HepG2 (cell line): ENCODE measurements around the gene ZDHHC18. TPM values are rescaled to one million over a fixed set of nuclear protein-coding genes. Genes with fewer than 3 reads are reported as not detected.

Source experiments
- ATF6 ChIP-seq: sonication (generic); formaldehyde crosslinking; conservative IDR thresholded peaks from 2 replicates; pipeline ENCODE4 v1.4.0; 2020; ENCODE audit warnings: missing genetic modification reagents
- FOXA1 ChIP-seq, 2 experiments: fragments of 450-650 bp in 1 of 2; sonication (generic) in 1 of 2; formaldehyde crosslinking in 1 of 2; IDR thresholded peaks; 2 replicates each; pipeline versions ENCODE4 v1.4.0 to v1.6.1; 2016 to 2020; ENCODE audit warnings: missing genetic modification reagents in 1 of 2
- HCFC1 ChIP-seq: fragments of 150-350 bp; IDR thresholded peaks from 2 replicates; pipeline ENCODE4 v1.6.1; 2014; ENCODE audit warnings: low read depth, low read length
- HMG20A ChIP-seq: IDR thresholded peaks from 2 replicates; pipeline ENCODE4 v1.6.1; 2016; ENCODE audit warnings: borderline replicate concordance
- PAXIP1 ChIP-seq: sonication (generic); formaldehyde crosslinking; conservative IDR thresholded peaks from 2 replicates; pipeline ENCODE4 v1.4.0; 2020; ENCODE audit warnings: mild to moderate bottlenecking, missing genetic modification reagents, moderate library complexity
- PRMT3 ChIP-seq: sonication (generic); formaldehyde crosslinking; IDR thresholded peaks from 2 replicates; pipeline ENCODE4 v1.8.1; 2022; ENCODE audit warnings: low read depth, mild to moderate bottlenecking, moderate library complexity, missing genetic modification reagents, borderline replicate concordance
- RFX3 ChIP-seq: IDR thresholded peaks from 2 replicates; pipeline ENCODE4 v1.6.1; 2016; ENCODE audit warnings: missing biosample characterization, missing genetic modification reagents
- SNAPC5 ChIP-seq: sonication (generic); formaldehyde crosslinking; IDR thresholded peaks from 2 replicates; pipeline ENCODE4 v1.8.1; 2023; ENCODE audit warnings: mild to moderate bottlenecking, missing genetic modification reagents, borderline replicate concordance
- SP1 ChIP-seq, 2 experiments: fragments of 450-650 bp in 1 of 2; sonication (generic) in 1 of 2; formaldehyde crosslinking in 1 of 2; IDR thresholded peaks; 2 replicates each; pipeline versions ENCODE4 v1.4.0 to v1.6.1; 2016 to 2020; ENCODE audit warnings: missing genetic modification reagents in 1 of 2
- TBX2 ChIP-seq: sonication (generic); formaldehyde crosslinking; IDR thresholded peaks from 2 replicates; pipeline ENCODE4 v1.5.0; 2020; ENCODE audit warnings: missing genetic modification reagents, mild to moderate bottlenecking, borderline replicate concordance
- TFE3 ChIP-seq: IDR thresholded peaks from 2 replicates; pipeline ENCODE4 v1.6.1; 2016
- YEATS2 ChIP-seq: sonication (generic); formaldehyde crosslinking; IDR thresholded peaks from 2 replicates; pipeline ENCODE4 v1.4.0; 2020; ENCODE audit warnings: missing genetic modification reagents, borderline replicate concordance
- YEATS4 ChIP-seq: sonication (generic); formaldehyde crosslinking; IDR thresholded peaks from 2 replicates; pipeline ENCODE4 v1.4.0; 2020; ENCODE audit warnings: missing genetic modification reagents, borderline replicate concordance
- ZKSCAN1 ChIP-seq: fragments of 150-350 bp; IDR thresholded peaks from 2 replicates; pipeline ENCODE4 v1.6.1; 2014; ENCODE audit warnings: low read length
- ZMAT3 ChIP-seq: sonication (generic); formaldehyde crosslinking; conservative IDR thresholded peaks from 2 replicates; pipeline ENCODE4 v1.7.0; 2021; ENCODE audit warnings: missing genetic modification reagents
- ZMAT5 ChIP-seq: sonication (generic); formaldehyde crosslinking; IDR thresholded peaks from 2 replicates; pipeline ENCODE4 v1.5.0; 2020; ENCODE audit warnings: mild to moderate bottlenecking, low read depth, missing genetic modification reagents, borderline replicate concordance
- ZNF180 ChIP-seq: sonication (generic); formaldehyde crosslinking; IDR thresholded peaks from 2 replicates; pipeline ENCODE4 v1.4.0; 2020; ENCODE audit warnings: low read depth, missing genetic modification reagents, borderline replicate concordance
- ZNF644 ChIP-seq: IDR thresholded peaks from 2 replicates; pipeline ENCODE4 v1.6.1; 2016; ENCODE audit warnings: low read depth
- ZNF883 ChIP-seq: sonication (generic); formaldehyde crosslinking; IDR thresholded peaks from 2 replicates; pipeline ENCODE4 v1.5.1; 2020; ENCODE audit warnings: mild to moderate bottlenecking, missing genetic modification reagents; ENCODE audit errors: not compliant biosample characterization
- ZZZ3 ChIP-seq: sonication (generic); formaldehyde crosslinking; IDR thresholded peaks from 2 replicates; pipeline ENCODE4 v1.4.0; 2020; ENCODE audit warnings: missing genetic modification reagents, mild to moderate bottlenecking, borderline replicate concordance
- polyA plus RNA-seq, 8 experiments: library from polyadenylated mRNA; depleted of rRNA in 3 of 8; stranded (reverse) in 7 of 8; unstranded in 1 of 8; fragments of >200 nt; fragmentation: Illumina TruSeq in 4 of 8; extraction: Trizol in 4 of 8; gene quantifications; 2 replicates each; pipeline versions ENCODE4 v1.2.1 to v1.2.3, GENCODE V29; 2011 to 2016; ENCODE audit warnings: low read depth in 4 of 8, missing spikeins in 1 of 8, mixed read lengths in 1 of 8; ENCODE audit not compliant: insufficient read depth in 1 of 8
- total RNA-seq, 5 experiments: library from RNA; depleted of rRNA; stranded (reverse); fragments of >200 nt; fragmentation: Illumina TruSeq; extraction: Trizol; gene quantifications; 2 replicates each; pipeline ENCODE4 v1.2.3, GENCODE V29; 2016; ENCODE audit warnings: low read depth in 1 of 5

ZDHHC18 gene
- total and polyA plus RNA-seq, 2 of the 13 experiments (the other 11 are each of a cell fraction or from before 2014, with no cell fraction given): 13.2 to 35.3 TPM

GRCh38 chr1:26900001-26900814 lies 73.7 kb downstream of the ZDHHC18 start, which contains the start of gene GPATCH3 (continued):
- TF ChIP-seq PAXIP1 (CRISPR knock-in tag): peak; percentile 38; the same call in 1 of the 2 replicates
- peak; percentile 82; the same call in 1 of the 2 replicates for TF ChIP-seq SP1 (IDR thresholded peaks at IDR 0.05)
- TF ChIP-seq SP1 (CRISPR knock-in tag; IDR thresholded peaks at IDR 0.05): peak; percentile 36; the same call in 1 of the 2 replicates
- peak; percentile 97 for TF ChIP-seq YEATS2 (CRISPR knock-in tag)
- peak; percentile 84; the same call in 1 of the 2 replicates for TF ChIP-seq TBX2 (CRISPR knock-in tag)
- TF ChIP-seq ZNF883 (CRISPR knock-in tag): peak; percentile 48
- TF ChIP-seq RFX3 (CRISPR knock-in tag): no peak
- TF ChIP-seq FOXA1 (IDR thresholded peaks at IDR 0.05): no peak
- 0 out of 2 replicates have a peak, but pooled peaks have one; percentile 13 for TF ChIP-seq FOXA1 (CRISPR knock-in tag; IDR thresholded peaks at IDR 0.05)
- peak; percentile 82; the same call in 1 of the 2 replicates for TF ChIP-seq SNAPC5
- TF ChIP-seq HMG20A (CRISPR knock-in tag): no peak
- TF ChIP-seq ZNF180 (CRISPR knock-in tag): no peak
- peak; percentile 67 for TF ChIP-seq YEATS4
- 0 out of 2 replicates have a peak, but pooled peaks have one; percentile 8 for TF ChIP-seq ZNF644 (CRISPR knock-in tag)
- TF ChIP-seq TFE3 (CRISPR knock-in tag): peak; percentile 85
- TF ChIP-seq ZZZ3 (CRISPR knock-in tag): no peak
- peak; percentile 77 for TF ChIP-seq ZMAT3 (CRISPR knock-in tag)
- TF ChIP-seq PRMT3 (CRISPR knock-in tag): no peak
- TF ChIP-seq ZMAT5 (CRISPR knock-in tag): no peak
- TF ChIP-seq ATF6 (CRISPR knock-in tag): no peak
- no peak for TF ChIP-seq ZKSCAN1
- TF ChIP-seq HCFC1: peak; percentile 65
